ENCODE measurements around the gene GMFB. TPM values are rescaled to one million over a fixed set of nuclear protein-coding genes. Genes with fewer than 3 reads are reported as not detected.

GMFB gene
- total RNA-seq, 2 donors from 2014 or later = 22.9 to 47.1 TPM

DNA sequence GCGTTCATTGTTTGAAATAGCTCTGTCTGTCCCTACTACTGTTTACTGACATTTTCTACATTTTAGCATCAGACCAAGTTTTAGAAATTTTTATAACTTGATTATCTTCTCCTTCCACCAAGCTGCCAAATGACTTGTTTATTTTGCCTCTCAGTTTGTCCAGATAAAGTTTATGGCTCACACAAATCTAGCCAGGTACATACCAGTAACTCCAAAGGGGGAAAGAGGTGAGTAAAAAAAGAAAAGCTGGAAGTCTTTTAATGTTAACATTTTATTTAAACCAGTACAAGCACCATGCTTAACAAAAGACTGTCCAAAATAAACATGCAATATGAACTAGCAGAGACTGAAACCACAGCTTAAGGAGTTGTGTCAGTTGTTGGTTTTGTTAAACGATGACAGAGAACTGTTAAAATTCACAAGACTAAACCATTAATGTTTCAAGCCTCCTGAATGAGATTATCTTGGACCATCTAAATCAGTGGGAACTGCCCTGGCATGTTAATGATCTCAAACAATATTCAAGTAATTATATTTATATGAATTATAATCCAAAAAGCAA lies 14.5 kb downstream of the GMFB start:
- TF ChIP-seq CTCF (IDR thresholded peaks at IDR 0.05) = no peak
- peaks cover 0 to 33% of the 10 kb centered on the region in 2 donors for H3K4me1 ChIP-seq (ENCODE audit: control insufficient read depth in 1 of 2, low read depth in 2 of 2)
- peaks cover 4% of the 10 kb centered on the region for H3K36me3 ChIP-seq
- H3K27me3 ChIP-seq (replicated peaks; ENCODE audit: insufficient read depth) = no peaks in the 10 kb centered on the region
- no peak for ATAC-seq (ENCODE audit: insufficient number of reproducible peaks, low FRiP score, low read depth)
- H3K4me3 ChIP-seq = no peak overlapping the region
- H3K9me3 ChIP-seq = no peaks in the 10 kb centered on the region
- no peak overlapping the region for H3K27ac ChIP-seq
- DNase-seq (ENCODE audit: low spot score) = no peak

GRCh38 chr14:54472315-54472714 lies 16.5 kb downstream of the GMFB start:
- ATAC-seq (ENCODE audit: insufficient number of reproducible peaks, low FRiP score, low read depth) (no peak), DNase-seq (ENCODE audit: low spot score) (no peak)
- Histone ChIP-seq H3K4me1 (ENCODE audit: control insufficient read depth in 1 of 2, low read depth in 2 of 2) (peaks cover 0 to 33% of the 10 kb centered on the region in 2 donors), H3K27me3 (replicated peaks; ENCODE audit: insufficient read depth) (no peaks in the 10 kb centered on the region), H3K27ac (no peak overlapping the region), H3K4me3 (no peak overlapping the region), H3K9me3 (peaks cover 3% of the 10 kb centered on the region), H3K36me3 (no peaks in the 10 kb centered on the region)
- TF ChIP-seq CTCF (IDR thresholded peaks at IDR 0.05) = no peak

- no peak for DNase-seq (ENCODE audit: low spot score)
- H3K4me1 ChIP-seq (ENCODE audit: control insufficient read depth in 1 of 2, low read depth in 2 of 2) = peaks cover 0 to 33% of the 10 kb centered on the region in 2 donors
- no peaks in the 10 kb centered on the region for H3K36me3 ChIP-seq
- no peak for TF ChIP-seq CTCF (IDR thresholded peaks at IDR 0.05)
- no peak overlapping the region for H3K27ac ChIP-seq
- no peak for ATAC-seq (ENCODE audit: insufficient number of reproducible peaks, low FRiP score, low read depth)
- H3K27me3 ChIP-seq (replicated peaks; ENCODE audit: insufficient read depth) = no peaks in the 10 kb centered on the region
- H3K4me3 ChIP-seq = no peak overlapping the region
- H3K9me3 ChIP-seq = peaks cover 4% of the 10 kb centered on the region
Measured at GRCh38 chr14:54471641-54472040, 17.1 kb downstream of the GMFB start.

DNA sequence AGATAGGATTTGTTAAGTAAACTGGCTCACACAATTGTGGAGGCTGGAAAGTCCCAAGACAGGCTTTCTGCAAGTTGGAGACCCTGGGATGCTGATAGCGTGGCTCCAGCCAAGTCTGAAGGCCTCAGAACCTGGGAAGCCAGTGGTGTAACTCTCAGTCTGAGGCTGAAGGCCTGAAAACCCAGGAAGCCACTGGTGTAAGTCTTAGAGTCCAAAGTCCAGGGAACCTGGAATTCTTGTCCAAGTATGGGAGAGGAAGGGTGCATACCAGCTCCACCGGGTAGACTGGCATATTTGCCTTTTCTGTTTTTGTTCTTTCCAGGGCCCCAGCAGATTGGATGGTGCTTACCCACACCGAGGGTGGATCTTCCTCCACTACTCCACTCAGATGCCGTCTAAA lies 18.1 kb downstream of the GMFB start:
- Histone ChIP-seq H3K27me3 (replicated peaks; ENCODE audit: insufficient read depth) (no peaks in the 10 kb centered on the region), H3K4me3 (no peak overlapping the region), H3K9me3 (peaks cover 4% of the 10 kb centered on the region), H3K4me1 (ENCODE audit: control insufficient read depth in 1 of 2, low read depth in 2 of 2) (peaks cover 0 to 39% of the 10 kb centered on the region in 2 donors), H3K36me3 (no peaks in the 10 kb centered on the region), H3K27ac (no peak overlapping the region)
- no peak for TF ChIP-seq CTCF (IDR thresholded peaks at IDR 0.05)
- ATAC-seq (ENCODE audit: insufficient number of reproducible peaks, low FRiP score, low read depth) (no peak), DNase-seq (ENCODE audit: low spot score) (no peak)

DNA sequence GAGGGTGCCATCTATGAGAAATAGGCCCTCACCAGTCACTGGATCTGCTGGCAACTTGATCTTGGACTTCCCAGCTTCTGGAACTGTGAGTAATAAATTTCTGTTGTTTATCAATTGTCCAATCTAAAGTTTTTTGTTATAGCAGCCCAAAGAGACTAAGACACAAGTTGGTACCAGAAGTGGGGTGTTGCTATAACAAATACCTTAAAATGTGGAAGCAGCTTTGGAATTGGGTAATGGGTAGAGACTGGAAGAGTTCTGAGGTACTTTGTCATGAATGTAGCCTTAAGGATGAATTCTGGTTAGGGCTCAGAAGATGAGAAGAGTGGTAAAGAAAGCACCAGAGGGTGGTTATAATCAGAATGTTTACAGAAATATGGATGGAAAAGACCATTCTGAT lies 21.5 kb downstream of the GMFB start:
- Histone ChIP-seq H3K4me1 (ENCODE audit: control insufficient read depth in 1 of 2, low read depth in 2 of 2) (peaks cover 0 to 30% of the 10 kb centered on the region in 2 donors), H3K27ac (no peak overlapping the region), H3K4me3 (no peak overlapping the region), H3K9me3 (peaks cover 4% of the 10 kb centered on the region), H3K27me3 (replicated peaks; ENCODE audit: insufficient read depth) (no peaks in the 10 kb centered on the region), H3K36me3 (no peaks in the 10 kb centered on the region)
- TF ChIP-seq CTCF (IDR thresholded peaks at IDR 0.05) = no peak
- ATAC-seq (ENCODE audit: insufficient number of reproducible peaks, low FRiP score, low read depth) = no peak
- no peak for DNase-seq (ENCODE audit: low spot score)

Measured in thoracic aorta (tissue), 2 donors.